IPS-11a (cell line): ENCODE measurements around the gene RGS1.

Experiments
- H3K4me3 ChIP-seq: one replicate; pipeline ENCODE4 v1.5.1; 2013; ENCODE audit warnings: low read depth, low read length, control low read depth

Gene RGS1

GRCh38 chr1:192552760-192553191 is 22.8 kb upstream of the RGS1 start:
- H3K4me3 ChIP-seq, result no peak overlapping the region

GRCh38 chr1:192553741-192554140 is 21.8 kb upstream of the RGS1 start:
- no peak overlapping the region for H3K4me3 ChIP-seq

GRCh38 chr1:192554904-192555303 is 20.7 kb upstream of the RGS1 start:
- H3K4me3 ChIP-seq, result no peak overlapping the region

GRCh38 chr1:192555399-192555798 is 20.2 kb upstream of the RGS1 start:
- no peak overlapping the region for H3K4me3 ChIP-seq

GRCh38 chr1:192557841-192558595 is 17.6 kb upstream of the RGS1 start:
- no peak overlapping the region for H3K4me3 ChIP-seq

- no peak overlapping the region for H3K4me3 ChIP-seq
Observed at GRCh38 chr1:192559115-192560006, 16.2 kb upstream of the RGS1 start.

- H3K4me3 ChIP-seq, result no peak overlapping the region
Observed at GRCh38 chr1:192561301-192561700, 14.3 kb upstream of the RGS1 start.

GRCh38 chr1:192563129-192563528 is 12.4 kb upstream of the RGS1 start:
- H3K4me3 ChIP-seq, result no peak overlapping the region

GRCh38 chr1:192564099-192564498 is 11.5 kb upstream of the RGS1 start:
- no peak overlapping the region for H3K4me3 ChIP-seq

- H3K4me3 ChIP-seq, result no peak overlapping the region
Observed at GRCh38 chr1:192565946-192566345, 9.6 kb upstream of the RGS1 start.

- H3K4me3 ChIP-seq, result no peak overlapping the region
Observed at GRCh38 chr1:192566657-192567056, 8.9 kb upstream of the RGS1 start.

GRCh38 chr1:192568063-192568462 is 7.5 kb upstream of the RGS1 start:
- no peak overlapping the region for H3K4me3 ChIP-seq

- no peak overlapping the region for H3K4me3 ChIP-seq
Observed at GRCh38 chr1:192571668-192572067, 3.9 kb upstream of the RGS1 start.

- H3K4me3 ChIP-seq, result no peak overlapping the region
Observed at GRCh38 chr1:192573499-192573898, 2.1 kb upstream of the RGS1 start.

GRCh38 chr1:192574073-192574472 is 1.5 kb upstream of the RGS1 start:
- H3K4me3 ChIP-seq, result no peak overlapping the region

- no peak overlapping the region for H3K4me3 ChIP-seq
Observed at GRCh38 chr1:192576190-192577144, 894 bp downstream of the RGS1 start.

GRCh38 chr1:192577145-192578140 is 1.9 kb downstream of the RGS1 start:
- H3K4me3 ChIP-seq, result no peak overlapping the region

- H3K4me3 ChIP-seq, result no peak overlapping the region
Observed at GRCh38 chr1:192578144-192578909, 2.8 kb downstream of the RGS1 start.
